IPS-NIHi7 (cell line): ENCODE results near the gene PSME4.

Source experiments
- DNase-seq: peaks from one replicate; pipeline ENCODE4 v3.0.0; 2012; ENCODE audit warnings: mixed read lengths; ENCODE audit errors: extremely low spot score

PSME4 gene, protein sequence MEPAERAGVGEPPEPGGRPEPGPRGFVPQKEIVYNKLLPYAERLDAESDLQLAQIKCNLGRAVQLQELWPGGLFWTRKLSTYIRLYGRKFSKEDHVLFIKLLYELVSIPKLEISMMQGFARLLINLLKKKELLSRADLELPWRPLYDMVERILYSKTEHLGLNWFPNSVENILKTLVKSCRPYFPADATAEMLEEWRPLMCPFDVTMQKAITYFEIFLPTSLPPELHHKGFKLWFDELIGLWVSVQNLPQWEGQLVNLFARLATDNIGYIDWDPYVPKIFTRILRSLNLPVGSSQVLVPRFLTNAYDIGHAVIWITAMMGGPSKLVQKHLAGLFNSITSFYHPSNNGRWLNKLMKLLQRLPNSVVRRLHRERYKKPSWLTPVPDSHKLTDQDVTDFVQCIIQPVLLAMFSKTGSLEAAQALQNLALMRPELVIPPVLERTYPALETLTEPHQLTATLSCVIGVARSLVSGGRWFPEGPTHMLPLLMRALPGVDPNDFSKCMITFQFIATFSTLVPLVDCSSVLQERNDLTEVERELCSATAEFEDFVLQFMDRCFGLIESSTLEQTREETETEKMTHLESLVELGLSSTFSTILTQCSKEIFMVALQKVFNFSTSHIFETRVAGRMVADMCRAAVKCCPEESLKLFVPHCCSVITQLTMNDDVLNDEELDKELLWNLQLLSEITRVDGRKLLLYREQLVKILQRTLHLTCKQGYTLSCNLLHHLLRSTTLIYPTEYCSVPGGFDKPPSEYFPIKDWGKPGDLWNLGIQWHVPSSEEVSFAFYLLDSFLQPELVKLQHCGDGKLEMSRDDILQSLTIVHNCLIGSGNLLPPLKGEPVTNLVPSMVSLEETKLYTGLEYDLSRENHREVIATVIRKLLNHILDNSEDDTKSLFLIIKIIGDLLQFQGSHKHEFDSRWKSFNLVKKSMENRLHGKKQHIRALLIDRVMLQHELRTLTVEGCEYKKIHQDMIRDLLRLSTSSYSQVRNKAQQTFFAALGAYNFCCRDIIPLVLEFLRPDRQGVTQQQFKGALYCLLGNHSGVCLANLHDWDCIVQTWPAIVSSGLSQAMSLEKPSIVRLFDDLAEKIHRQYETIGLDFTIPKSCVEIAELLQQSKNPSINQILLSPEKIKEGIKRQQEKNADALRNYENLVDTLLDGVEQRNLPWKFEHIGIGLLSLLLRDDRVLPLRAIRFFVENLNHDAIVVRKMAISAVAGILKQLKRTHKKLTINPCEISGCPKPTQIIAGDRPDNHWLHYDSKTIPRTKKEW (N-terminal part only)

GRCh38 chr2:53970724-53971602, at the start of gene PSME4:
PSME4 (minus strand) TSS chr2:53970993; CDS start chr2:53970784, 209 bp downstream.
- DNase-seq, result peak; percentile 95

- DNase-seq, result no peak
Measured at GRCh38 chr2:54015798-54016699, 45.3 kb upstream of the PSME4 start.

GRCh38 chr2:54013996-54014395, 43.2 kb upstream of the PSME4 start:
- no peak for DNase-seq

- no peak for DNase-seq
Measured at GRCh38 chr2:54012538-54013141, 41.8 kb upstream of the PSME4 start.

- DNase-seq, result no peak
Measured at GRCh38 chr2:54009549-54009948, 38.8 kb upstream of the PSME4 start.

- DNase-seq, result no peak
Measured at GRCh38 chr2:54008439-54008838, 37.6 kb upstream of the PSME4 start.

DNA sequence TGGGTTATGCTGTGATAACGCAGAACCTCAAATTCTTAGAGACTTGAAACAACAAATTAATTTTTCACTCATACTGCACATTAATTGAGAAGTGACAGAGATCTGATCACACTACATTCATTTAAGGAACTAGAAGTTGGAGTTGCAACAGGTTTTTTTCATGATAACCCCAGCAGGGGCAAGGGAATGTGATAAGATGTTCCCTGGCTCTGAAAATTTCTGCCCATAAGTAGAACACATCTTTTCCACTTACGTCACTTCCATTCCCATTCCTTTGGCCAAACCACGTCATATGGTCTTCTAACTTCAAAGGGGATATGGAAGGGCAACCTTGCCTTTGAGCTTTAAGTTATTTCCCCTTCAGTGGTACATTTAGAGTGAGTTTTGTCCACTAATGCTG, 29.7 kb upstream of the PSME4 start:
- DNase-seq, result no peak

GRCh38 chr2:54000122-54000521, 29.3 kb upstream of the PSME4 start:
- DNase-seq, result no peak

DNA sequence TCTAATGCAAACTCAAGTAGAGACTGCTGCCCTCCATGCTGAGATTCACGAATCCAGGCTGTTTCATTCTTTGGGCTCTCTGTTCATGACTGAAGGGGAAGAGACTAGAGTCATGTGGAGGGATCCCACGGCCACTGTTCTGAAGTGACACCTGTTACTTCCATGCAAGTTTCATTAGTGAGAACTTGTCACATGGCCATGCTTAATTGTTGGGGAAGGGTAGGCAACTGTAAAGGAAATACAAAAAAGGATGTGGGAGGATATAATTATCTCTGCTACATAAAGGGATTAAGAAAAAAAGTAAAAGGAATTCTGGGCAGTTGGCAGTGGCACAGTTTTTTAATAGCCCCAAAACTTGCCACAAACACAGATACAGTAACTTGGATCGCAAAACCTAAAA, 28.0 kb upstream of the PSME4 start:
- DNase-seq, result no peak

GRCh38 chr2:53994818-53995808, 24.3 kb upstream of the PSME4 start:
- no peak for DNase-seq

DNA sequence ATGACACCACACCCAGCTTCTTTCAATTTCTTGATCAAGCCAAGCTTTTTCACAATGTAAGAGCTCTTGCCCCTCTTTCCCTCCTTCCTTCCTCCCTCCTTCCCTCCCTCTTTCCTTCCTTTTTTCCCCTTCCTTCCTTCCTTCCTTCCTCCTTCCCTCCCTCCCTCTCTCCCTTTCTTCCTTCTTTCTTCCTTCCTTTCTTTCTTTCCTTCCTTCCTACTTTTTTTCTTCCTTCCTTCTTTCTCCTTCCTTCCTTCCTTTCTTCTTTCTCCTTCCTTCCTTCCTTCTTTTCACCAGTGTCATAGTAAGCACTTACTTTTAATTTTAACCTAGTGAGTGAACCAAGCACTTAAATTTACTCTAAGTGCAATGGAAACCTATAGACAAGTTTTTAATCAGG, 21.2 kb upstream of the PSME4 start:
- DNase-seq, result no peak

- DNase-seq, result no peak
Measured at GRCh38 chr2:53989210-53989862, 18.5 kb upstream of the PSME4 start.

GRCh38 chr2:53987336-53987921, 16.6 kb upstream of the PSME4 start:
- no peak for DNase-seq

DNA sequence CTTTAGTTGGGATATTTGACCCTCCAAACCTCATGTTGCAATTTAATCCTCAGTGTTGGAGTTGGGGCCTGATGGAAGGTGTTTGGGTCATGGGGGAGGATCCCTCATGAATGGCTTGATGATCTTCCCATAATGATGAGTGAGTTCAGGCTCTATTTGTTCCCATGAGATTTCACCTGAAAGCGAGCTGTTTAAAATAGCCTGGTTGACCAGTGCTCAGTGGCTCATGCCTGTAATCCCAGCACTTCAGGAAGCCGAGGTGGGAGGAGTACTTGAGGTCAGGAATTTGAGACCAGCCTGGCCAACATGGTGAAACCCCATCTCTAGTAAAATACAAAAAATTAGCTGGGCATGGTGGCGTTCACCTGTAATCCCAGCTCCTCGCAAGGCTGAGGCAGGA, 14.9 kb upstream of the PSME4 start:
- DNase-seq, result no peak

DNA sequence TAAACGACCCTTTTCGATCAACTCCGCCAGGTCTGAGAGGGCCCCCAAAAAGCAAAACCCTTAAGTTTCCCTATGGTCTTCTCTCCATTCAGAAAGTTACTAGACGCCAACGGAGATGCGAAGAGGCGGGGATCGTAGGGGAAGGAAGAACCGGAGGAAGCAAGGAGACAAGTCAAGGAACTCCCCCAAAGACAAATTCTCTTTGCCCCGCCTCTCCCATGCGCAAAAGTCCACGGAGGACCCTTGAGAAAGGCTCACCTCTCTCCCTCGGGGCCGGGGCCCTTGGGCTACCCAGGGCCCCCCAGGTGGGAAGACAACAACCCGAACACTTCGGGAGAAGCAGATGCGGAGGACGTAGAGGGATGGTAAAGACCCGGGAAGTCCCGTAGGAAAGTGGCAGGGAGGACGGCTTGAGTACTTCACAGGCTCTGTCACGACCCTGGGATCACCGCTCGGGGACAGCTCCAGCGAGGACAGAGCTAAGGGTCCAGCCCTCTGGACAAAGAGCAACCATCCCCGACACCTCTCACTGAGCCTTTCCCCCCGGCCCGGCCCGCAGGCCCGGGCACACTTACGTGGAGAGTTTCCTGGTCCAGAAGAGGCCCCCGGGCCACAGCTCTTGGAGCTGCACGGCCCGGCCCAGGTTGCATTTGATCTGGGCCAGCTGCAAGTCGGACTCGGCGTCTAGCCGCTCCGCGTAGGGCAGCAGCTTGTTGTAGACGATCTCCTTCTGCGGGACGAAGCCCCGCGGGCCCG, 647 bp downstream of the PSME4 start:
- DNase-seq, result peak; percentile 20

- no peak for DNase-seq
Measured at GRCh38 chr2:53969285-53969967, 1.4 kb downstream of the PSME4 start.
